T47D (cell line): ENCODE results near the gene ENC1.

Experiments
- DNase-seq, 2 experiments: peaks; one replicate each; pipeline versions ENCODE4 v3.0.0 to v3.0.0-alpha.2; 2011 to 2012; ENCODE audit warnings: low read depth in 1 of 2, low spot score in 1 of 2
- JUND ChIP-seq: IDR thresholded peaks from 2 replicates; pipeline ENCODE4 v1.6.1; 2012; ENCODE audit warnings: low read depth
- in situ Hi-C: cut with HindIII; loops from 2 replicates; pipeline ENCODE4 v1.10.0; 2016; ENCODE audit warnings: low sequenced_read_pairs, low pct_unique_long_range_greater_than_20kb

The ENC1 gene

GRCh38 chr5:74608736-74609601, 31.6 kb downstream of the ENC1 start:
- in situ Hi-C loops: no loop called here
- no peak for TF ChIP-seq JUND
- no peak for DNase-seq

- no peak for DNase-seq
- in situ Hi-C loops: no loop called here
- TF ChIP-seq JUND: no peak
Measured at GRCh38 chr5:74605759-74606158, 34.8 kb downstream of the ENC1 start.

GRCh38 chr5:74603376-74603775, 37.2 kb downstream of the ENC1 start:
- TF ChIP-seq JUND: no peak
- in situ Hi-C loops: no loop called here
- DNase-seq: no peak

GRCh38 chr5:74599148-74599547, 41.4 kb downstream of the ENC1 start:
- in situ Hi-C loops: no loop called here
- no peak for TF ChIP-seq JUND

GRCh38 chr5:74598731-74599130, 41.8 kb downstream of the ENC1 start:
- no peak for DNase-seq
- TF ChIP-seq JUND: no peak
- in situ Hi-C loops: no loop called here

More at GRCh38 chr5:74599148-74599547, 41.4 kb downstream of the ENC1 start:
- no peak for DNase-seq

GRCh38 chr5:74596927-74597326, 43.6 kb downstream of the ENC1 start:
- in situ Hi-C loops: no loop called here
- DNase-seq: no peak
- TF ChIP-seq JUND: no peak

GRCh38 chr5:74595143-74595925, 45.2 kb downstream of the ENC1 start:
- no peak for TF ChIP-seq JUND
- in situ Hi-C loops: no loop called here
- DNase-seq: no peak

- in situ Hi-C loops: no loop called here
- no peak for TF ChIP-seq JUND
- DNase-seq: no peak
Measured at GRCh38 chr5:74594137-74595040, 46.1 kb downstream of the ENC1 start.

- no peak for TF ChIP-seq JUND
- in situ Hi-C loops: no loop called here
- no peak for DNase-seq
Measured at GRCh38 chr5:74589204-74590056, 51.1 kb downstream of the ENC1 start.

- in situ Hi-C loops: no loop called here
- TF ChIP-seq JUND: no peak
- no peak for DNase-seq
Measured at GRCh38 chr5:74588415-74588814, 52.1 kb downstream of the ENC1 start.

GRCh38 chr5:74587890-74588289, 52.6 kb downstream of the ENC1 start:
- in situ Hi-C loops: no loop called here
- peak in 1 of 2 experiments; percentile 19 for DNase-seq
- TF ChIP-seq JUND: no peak
